IPS-NIHi7 (cell line): ENCODE data around the gene SCAF8.
"Not testable (repeated sequence)": the region's sequence is repeated elsewhere in the genome, so short reads cannot be mapped to it uniquely, and the experiment has no call there.

Source experiments
- DNase-seq: peaks from one replicate; pipeline ENCODE4 v3.0.0; 2012; ENCODE audit warnings: mixed read lengths; ENCODE audit errors: extremely low spot score

SCAF8 gene

GRCh38 chr6:154783229-154783628, 50.0 kb downstream of the SCAF8 start:
- no peak for DNase-seq

GRCh38 chr6:154785075-154785474, 51.9 kb downstream of the SCAF8 start:
- DNase-seq = no peak

GRCh38 chr6:154786144-154786868, 53.1 kb downstream of the SCAF8 start:
- no peak for DNase-seq

GRCh38 chr6:154791556-154792317, 58.5 kb downstream of the SCAF8 start:
- no peak for DNase-seq

- DNase-seq = no peak
These were observed 59.1 kb downstream of the SCAF8 start for GRCh38 chr6:154792325-154792724.

GRCh38 chr6:154792761-154793160, 59.5 kb downstream of the SCAF8 start:
- no peak for DNase-seq

GRCh38 chr6:154796484-154796883, 63.3 kb downstream of the SCAF8 start:
- DNase-seq = no peak

GRCh38 chr6:154797857-154798256, 64.6 kb downstream of the SCAF8 start:
- DNase-seq = no peak

GRCh38 chr6:154800338-154800737, 67.1 kb downstream of the SCAF8 start:
- DNase-seq = no peak

GRCh38 chr6:154805288-154805911, 72.2 kb downstream of the SCAF8 start:
- DNase-seq = peak; percentile 22

- no peak for DNase-seq
These were observed 73.6 kb downstream of the SCAF8 start for GRCh38 chr6:154806804-154807203.

- not testable (repeated sequence) for DNase-seq
These were observed 78.4 kb downstream of the SCAF8 start for GRCh38 chr6:154811663-154812062.

GRCh38 chr6:154814063-154814462, 80.8 kb downstream of the SCAF8 start:
- no peak for DNase-seq

GRCh38 chr6:154815938-154816820, 83.0 kb downstream of the SCAF8 start:
- no peak for DNase-seq

GRCh38 chr6:154821099-154821498, 87.9 kb downstream of the SCAF8 start:
- no peak for DNase-seq

- no peak for DNase-seq
These were observed 88.4 kb downstream of the SCAF8 start for GRCh38 chr6:154821638-154822037.

GRCh38 chr6:154822947-154823558, 89.8 kb downstream of the SCAF8 start:
- no peak for DNase-seq

- no peak for DNase-seq
These were observed 90.9 kb downstream of the SCAF8 start for GRCh38 chr6:154824076-154824475.

GRCh38 chr6:154829970-154830369, 96.8 kb downstream of the SCAF8 start:
- DNase-seq = no peak

GRCh38 chr6:154830771-154831170, 97.6 kb downstream of the SCAF8 start:
- DNase-seq = no peak

- no peak for DNase-seq
These were observed 102.1 kb downstream of the SCAF8 start for GRCh38 chr6:154835307-154835706.
